ENCODE results near the gene SLC16A8.

The SLC16A8 gene

DNA sequence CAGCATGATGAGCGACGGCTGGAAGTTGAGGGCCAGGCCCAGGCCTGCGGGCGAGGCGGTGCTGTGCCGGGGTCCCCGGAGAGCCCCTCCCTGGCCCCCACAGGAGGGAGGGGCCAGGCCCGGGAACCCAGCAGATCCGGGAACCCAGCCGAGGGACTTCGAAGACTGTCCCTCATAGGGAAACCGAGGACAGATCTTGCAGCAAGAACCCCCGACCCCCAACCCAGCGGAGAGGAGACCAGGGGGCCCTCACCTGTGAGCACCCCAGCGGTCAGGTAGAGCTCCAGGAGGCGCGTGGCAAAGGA lies 2.4 kb downstream of the SLC16A8 start:
- POLR2A ChIA-PET: interaction anchor here (0.6 kb wide), 1 partner anchor 366 kb away, joined by 3 read pairs; no protein-coding TSS in a partner anchor
- H3K4me3 ChIP-seq (ENCODE audit: low read depth, low read length): no peak overlapping the region
- no peaks in the 10 kb centered on the region for H3K9me3 ChIP-seq (ENCODE audit: control insufficient read depth, insufficient read depth, low read depth, low read length)
- H3K27ac ChIP-seq (ENCODE audit: extremely low read depth, low read depth, low read length): no peak overlapping the region
- peak; percentile 32; the same call in 1 of the 2 replicates for TF ChIP-seq GLIS2 (tag by site-specific recombination; IDR thresholded peaks at IDR 0.05)
- TF ChIP-seq, protein P1, sequence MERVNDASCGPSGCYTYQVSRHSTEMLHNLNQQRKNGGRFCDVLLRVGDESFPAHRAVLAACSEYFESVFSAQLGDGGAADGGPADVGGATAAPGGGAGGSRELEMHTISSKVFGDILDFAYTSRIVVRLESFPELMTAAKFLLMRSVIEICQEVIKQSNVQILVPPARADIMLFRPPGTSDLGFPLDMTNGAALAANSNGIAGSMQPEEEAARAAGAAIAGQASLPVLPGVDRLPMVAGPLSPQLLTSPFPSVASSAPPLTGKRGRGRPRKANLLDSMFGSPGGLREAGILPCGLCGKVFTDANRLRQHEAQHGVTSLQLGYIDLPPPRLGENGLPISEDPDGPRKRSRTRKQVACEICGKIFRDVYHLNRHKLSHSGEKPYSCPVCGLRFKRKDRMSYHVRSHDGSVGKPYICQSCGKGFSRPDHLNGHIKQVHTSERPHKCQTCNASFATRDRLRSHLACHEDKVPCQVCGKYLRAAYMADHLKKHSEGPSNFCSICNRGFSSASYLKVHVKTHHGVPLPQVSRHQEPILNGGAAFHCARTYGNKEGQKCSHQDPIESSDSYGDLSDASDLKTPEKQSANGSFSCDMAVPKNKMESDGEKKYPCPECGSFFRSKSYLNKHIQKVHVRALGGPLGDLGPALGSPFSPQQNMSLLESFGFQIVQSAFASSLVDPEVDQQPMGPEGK (tag by site-specific recombination; IDR thresholded peaks at IDR 0.05): 0 out of 2 replicates have a peak, but pooled peaks have one; percentile 17
- TF ChIP-seq ZNF623 (tag by site-specific recombination; IDR thresholded peaks at IDR 0.05): no peak
- CTCF ChIA-PET: interaction anchor here (1.5 kb wide), 1 partner anchor 19 kb away, joined by 4 read pairs; no protein-coding TSS in a partner anchor
- peaks cover 0 to 19% of the 10 kb centered on the region in 2 experiments; a peak in 1 of 3 replicates for H3K36me3 ChIP-seq (ENCODE audit: control insufficient read depth in 2 of 2, insufficient read depth in 1 of 2, low read length in 2 of 2)
- H3K4me1 ChIP-seq (ENCODE audit: control insufficient read depth, insufficient read depth, low read length): no peaks in the 10 kb centered on the region

DNA sequence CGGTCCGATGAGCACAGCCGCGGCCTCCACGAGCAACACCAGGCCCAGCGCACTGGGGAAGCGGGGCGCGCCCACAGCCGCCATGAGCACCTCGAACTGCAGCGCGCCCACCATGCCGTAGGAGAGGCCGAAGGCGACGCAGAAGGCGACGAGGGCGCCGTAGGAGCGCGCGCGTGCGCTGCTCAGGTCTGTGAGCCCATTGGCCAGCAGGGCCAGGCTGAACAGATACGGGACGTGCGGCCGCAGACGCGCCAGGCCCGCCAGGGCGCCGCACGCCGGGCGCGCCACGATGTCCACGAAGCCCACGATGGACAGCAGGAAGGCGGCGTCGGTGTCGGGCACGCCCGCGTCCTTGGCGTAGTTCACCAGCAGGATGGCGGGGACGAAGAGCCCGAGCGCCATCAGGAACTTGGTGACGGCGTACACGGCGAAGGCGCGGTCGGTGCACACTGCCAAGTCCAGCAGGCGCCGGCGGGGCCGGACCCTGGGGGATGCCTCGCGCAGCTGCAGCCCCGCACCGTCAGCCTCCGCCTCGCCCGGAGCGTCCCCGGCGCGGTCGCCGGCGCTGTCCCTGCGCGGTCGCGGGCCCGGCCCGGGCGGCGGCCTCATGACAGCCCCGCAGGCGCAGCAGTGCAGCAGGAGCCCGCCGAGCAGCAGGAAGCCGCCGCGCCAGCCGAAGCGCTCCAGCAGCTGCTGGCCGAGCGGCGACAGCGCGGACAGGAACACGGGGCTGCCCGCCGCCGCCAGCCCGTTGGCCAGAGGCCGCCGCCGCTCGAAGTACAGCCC lies 2.9 kb downstream of the SLC16A8 start:
- Histone ChIP-seq H3K9me3 (ENCODE audit: control insufficient read depth, insufficient read depth, low read depth, low read length) (no peaks in the 10 kb centered on the region), H3K4me3 (ENCODE audit: low read depth, low read length) (no peak overlapping the region), H3K27ac (ENCODE audit: extremely low read depth, low read depth, low read length) (no peak overlapping the region), H3K4me1 (ENCODE audit: control insufficient read depth, insufficient read depth, low read length) (no peaks in the 10 kb centered on the region), H3K36me3 (ENCODE audit: control insufficient read depth in 2 of 2, insufficient read depth in 1 of 2, low read length in 2 of 2) (peaks cover 0 to 23% of the 10 kb centered on the region in 2 experiments; a peak in 1 of 3 replicates)
- TF ChIP-seq ZNF585B (tag by site-specific recombination; IDR thresholded peaks at IDR 0.05) (no peak), ZNF24 (tag by site-specific recombination; IDR thresholded peaks at IDR 0.05) (no peak)
- TF ChIP-seq, protein P2, sequence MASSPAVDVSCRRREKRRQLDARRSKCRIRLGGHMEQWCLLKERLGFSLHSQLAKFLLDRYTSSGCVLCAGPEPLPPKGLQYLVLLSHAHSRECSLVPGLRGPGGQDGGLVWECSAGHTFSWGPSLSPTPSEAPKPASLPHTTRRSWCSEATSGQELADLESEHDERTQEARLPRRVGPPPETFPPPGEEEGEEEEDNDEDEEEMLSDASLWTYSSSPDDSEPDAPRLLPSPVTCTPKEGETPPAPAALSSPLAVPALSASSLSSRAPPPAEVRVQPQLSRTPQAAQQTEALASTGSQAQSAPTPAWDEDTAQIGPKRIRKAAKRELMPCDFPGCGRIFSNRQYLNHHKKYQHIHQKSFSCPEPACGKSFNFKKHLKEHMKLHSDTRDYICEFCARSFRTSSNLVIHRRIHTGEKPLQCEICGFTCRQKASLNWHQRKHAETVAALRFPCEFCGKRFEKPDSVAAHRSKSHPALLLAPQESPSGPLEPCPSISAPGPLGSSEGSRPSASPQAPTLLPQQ (tag by site-specific recombination; IDR thresholded peaks at IDR 0.05): no peak
- ChIA-PET POLR2A (interaction anchor here (0.6 to 1.2 kb wide), 2 partner anchors 17 to 367 kb away, joined by 3 to 4 read pairs; no protein-coding TSS in a partner anchor), CTCF (interaction anchor here (1.5 kb wide), 1 partner anchor 19 kb away, joined by 4 read pairs; no protein-coding TSS in a partner anchor)

DNA sequence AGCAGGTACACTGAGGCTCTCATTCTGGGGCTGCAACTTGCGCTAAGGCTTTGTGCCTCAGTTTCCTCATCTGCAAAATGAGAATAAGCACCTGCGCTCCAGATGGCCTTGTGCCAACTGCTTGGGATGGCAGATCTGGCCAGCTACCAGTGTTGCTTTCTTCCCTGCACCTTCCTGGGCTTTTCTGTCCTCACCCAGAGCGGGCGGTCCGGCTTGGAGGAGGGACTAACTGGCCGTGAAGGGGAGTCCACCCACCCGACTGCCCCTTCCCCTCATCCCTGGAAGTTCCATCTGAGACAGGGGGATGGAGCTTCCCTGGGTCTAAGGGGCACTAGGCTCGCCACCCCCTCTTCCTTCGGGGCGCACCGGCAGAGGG lies 3.5 kb downstream of the SLC16A8 start:
- Histone ChIP-seq H3K4me3 (ENCODE audit: low read depth, low read length) (no peak overlapping the region), H3K27ac (ENCODE audit: extremely low read depth, low read depth, low read length) (no peak overlapping the region), H3K36me3 (ENCODE audit: control insufficient read depth in 2 of 2, insufficient read depth in 1 of 2, low read length in 2 of 2) (peaks cover 0 to 26% of the 10 kb centered on the region in 2 experiments; a peak in 1 of 3 replicates), H3K9me3 (ENCODE audit: control insufficient read depth, insufficient read depth, low read depth, low read length) (no peaks in the 10 kb centered on the region), H3K4me1 (ENCODE audit: control insufficient read depth, insufficient read depth, low read length) (no peaks in the 10 kb centered on the region)
- ChIA-PET POLR2A (interaction anchor here (1.2 kb wide), 1 partner anchor 17 kb away, joined by 4 read pairs; no protein-coding TSS in a partner anchor), CTCF (no interaction called here)
- TF ChIP-seq, protein P3, sequence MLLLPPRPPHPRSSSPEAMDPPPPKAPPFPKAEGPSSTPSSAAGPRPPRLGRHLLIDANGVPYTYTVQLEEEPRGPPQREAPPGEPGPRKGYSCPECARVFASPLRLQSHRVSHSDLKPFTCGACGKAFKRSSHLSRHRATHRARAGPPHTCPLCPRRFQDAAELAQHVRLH (tag by site-specific recombination; IDR thresholded peaks at IDR 0.05): no peak
- TF ChIP-seq, protein P4, sequence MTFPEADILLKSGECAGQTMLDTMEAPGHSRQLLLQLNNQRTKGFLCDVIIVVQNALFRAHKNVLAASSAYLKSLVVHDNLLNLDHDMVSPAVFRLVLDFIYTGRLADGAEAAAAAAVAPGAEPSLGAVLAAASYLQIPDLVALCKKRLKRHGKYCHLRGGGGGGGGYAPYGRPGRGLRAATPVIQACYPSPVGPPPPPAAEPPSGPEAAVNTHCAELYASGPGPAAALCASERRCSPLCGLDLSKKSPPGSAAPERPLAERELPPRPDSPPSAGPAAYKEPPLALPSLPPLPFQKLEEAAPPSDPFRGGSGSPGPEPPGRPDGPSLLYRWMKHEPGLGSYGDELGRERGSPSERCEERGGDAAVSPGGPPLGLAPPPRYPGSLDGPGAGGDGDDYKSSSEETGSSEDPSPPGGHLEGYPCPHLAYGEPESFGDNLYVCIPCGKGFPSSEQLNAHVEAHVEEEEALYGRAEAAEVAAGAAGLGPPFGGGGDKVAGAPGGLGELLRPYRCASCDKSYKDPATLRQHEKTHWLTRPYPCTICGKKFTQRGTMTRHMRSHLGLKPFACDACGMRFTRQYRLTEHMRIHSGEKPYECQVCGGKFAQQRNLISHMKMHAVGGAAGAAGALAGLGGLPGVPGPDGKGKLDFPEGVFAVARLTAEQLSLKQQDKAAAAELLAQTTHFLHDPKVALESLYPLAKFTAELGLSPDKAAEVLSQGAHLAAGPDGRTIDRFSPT (tag by site-specific recombination; IDR thresholded peaks at IDR 0.05): 0 out of 2 replicates have a peak, but pooled peaks have one; percentile 7

DNA sequence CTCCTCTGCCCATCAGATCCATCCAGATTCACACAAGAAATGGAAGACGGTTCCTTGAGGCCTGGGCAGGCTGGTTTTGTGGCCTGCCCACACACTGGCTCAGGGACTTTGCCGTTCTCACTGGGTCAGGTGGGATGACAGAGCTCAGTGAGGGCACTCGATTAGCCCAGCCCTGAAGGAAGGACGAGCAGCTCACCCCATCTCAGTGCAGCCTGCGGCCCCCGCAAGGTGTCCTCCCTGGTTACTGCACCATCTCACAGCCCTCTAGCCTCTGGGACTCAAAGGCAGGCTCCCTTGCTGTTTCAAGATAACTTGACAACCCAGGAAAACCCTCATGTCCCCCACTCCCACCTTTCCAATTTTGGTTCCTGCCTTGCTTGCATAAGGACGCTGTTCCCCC lies 4.2 kb downstream of the SLC16A8 start:
- ChIA-PET CTCF (interaction anchor here (1.2 to 1.8 kb wide), 4 partner anchors 11 to 35 kb away, joined by 3 to 8 read pairs (median 5); no protein-coding TSS in a partner anchor), POLR2A (interaction anchor here (1.2 kb wide), 1 partner anchor 18 kb away, joined by 4 read pairs; no protein-coding TSS in a partner anchor)
- peaks cover 0 to 30% of the 10 kb centered on the region in 2 experiments; a peak in 1 of 3 replicates for H3K36me3 ChIP-seq (ENCODE audit: control insufficient read depth in 2 of 2, insufficient read depth in 1 of 2, low read length in 2 of 2)
- H3K9me3 ChIP-seq (ENCODE audit: control insufficient read depth, insufficient read depth, low read depth, low read length): no peaks in the 10 kb centered on the region
- H3K27ac ChIP-seq (ENCODE audit: extremely low read depth, low read depth, low read length): no peak overlapping the region
- H3K4me3 ChIP-seq (ENCODE audit: low read depth, low read length): no peak overlapping the region
- H3K4me1 ChIP-seq (ENCODE audit: control insufficient read depth, insufficient read depth, low read length): no peaks in the 10 kb centered on the region
- TF ChIP-seq ZNF214 (tag by site-specific recombination; IDR thresholded peaks at IDR 0.05; ENCODE audit: borderline replicate concordance): no peak
- no peak for TF ChIP-seq ZFP37 (tag by site-specific recombination; IDR thresholded peaks at IDR 0.05)
- TF ChIP-seq KLF7 (tag by site-specific recombination; IDR thresholded peaks at IDR 0.05; ENCODE audit: borderline replicate concordance): no peak
- TF ChIP-seq ZSCAN30 (tag by site-specific recombination; IDR thresholded peaks at IDR 0.05): no peak
- TF ChIP-seq ZNF223 (tag by site-specific recombination; IDR thresholded peaks at IDR 0.05): no peak
- TF ChIP-seq, protein P5, sequence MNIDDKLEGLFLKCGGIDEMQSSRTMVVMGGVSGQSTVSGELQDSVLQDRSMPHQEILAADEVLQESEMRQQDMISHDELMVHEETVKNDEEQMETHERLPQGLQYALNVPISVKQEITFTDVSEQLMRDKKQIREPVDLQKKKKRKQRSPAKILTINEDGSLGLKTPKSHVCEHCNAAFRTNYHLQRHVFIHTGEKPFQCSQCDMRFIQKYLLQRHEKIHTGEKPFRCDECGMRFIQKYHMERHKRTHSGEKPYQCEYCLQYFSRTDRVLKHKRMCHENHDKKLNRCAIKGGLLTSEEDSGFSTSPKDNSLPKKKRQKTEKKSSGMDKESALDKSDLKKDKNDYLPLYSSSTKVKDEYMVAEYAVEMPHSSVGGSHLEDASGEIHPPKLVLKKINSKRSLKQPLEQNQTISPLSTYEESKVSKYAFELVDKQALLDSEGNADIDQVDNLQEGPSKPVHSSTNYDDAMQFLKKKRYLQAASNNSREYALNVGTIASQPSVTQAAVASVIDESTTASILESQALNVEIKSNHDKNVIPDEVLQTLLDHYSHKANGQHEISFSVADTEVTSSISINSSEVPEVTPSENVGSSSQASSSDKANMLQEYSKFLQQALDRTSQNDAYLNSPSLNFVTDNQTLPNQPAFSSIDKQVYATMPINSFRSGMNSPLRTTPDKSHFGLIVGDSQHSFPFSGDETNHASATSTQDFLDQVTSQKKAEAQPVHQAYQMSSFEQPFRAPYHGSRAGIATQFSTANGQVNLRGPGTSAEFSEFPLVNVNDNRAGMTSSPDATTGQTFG (tag by site-specific recombination; IDR thresholded peaks at IDR 0.05; ENCODE audit: borderline replicate concordance): no peak
- TF ChIP-seq, protein P6, sequence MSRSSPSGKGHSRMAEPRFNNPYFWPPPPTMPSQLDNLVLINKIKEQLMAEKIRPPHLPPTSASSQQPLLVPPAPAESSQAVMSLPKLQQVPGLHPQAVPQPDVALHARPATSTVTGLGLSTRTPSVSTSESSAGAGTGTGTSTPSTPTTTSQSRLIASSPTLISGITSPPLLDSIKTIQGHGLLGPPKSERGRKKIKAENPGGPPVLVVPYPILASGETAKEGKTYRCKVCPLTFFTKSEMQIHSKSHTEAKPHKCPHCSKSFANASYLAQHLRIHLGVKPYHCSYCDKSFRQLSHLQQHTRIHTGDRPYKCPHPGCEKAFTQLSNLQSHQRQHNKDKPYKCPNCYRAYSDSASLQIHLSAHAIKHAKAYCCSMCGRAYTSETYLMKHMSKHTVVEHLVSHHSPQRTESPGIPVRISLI (tag by site-specific recombination; IDR thresholded peaks at IDR 0.05): no peak

Data from HEK293 (cell line).